ENCODE data around the gene TTC24.

TTC24 gene

GRCh38 chr1:156596426-156596825 is 16.9 kb downstream of the TTC24 start:
- no peak overlapping the region for H3K4me3 ChIP-seq (replicated peaks; ENCODE audit: low read depth, low read length)
- no peak for TF ChIP-seq CTCF (IDR thresholded peaks at IDR 0.05; ENCODE audit: low read length, missing control alignments)

GRCh38 chr1:156598125-156598524 is 18.6 kb downstream of the TTC24 start:
- DNase-seq (ENCODE audit: low read depth), result no peak
- TF ChIP-seq CTCF (IDR thresholded peaks at IDR 0.05; ENCODE audit: low read length, missing control alignments), result no peak
- H3K4me3 ChIP-seq (replicated peaks; ENCODE audit: low read depth, low read length), result no peak overlapping the region

More at GRCh38 chr1:156596426-156596825, 16.9 kb downstream of the TTC24 start:
- DNase-seq (ENCODE audit: low read depth), result no peak

- no peak overlapping the region for H3K4me3 ChIP-seq (replicated peaks; ENCODE audit: low read depth, low read length)
- TF ChIP-seq CTCF (IDR thresholded peaks at IDR 0.05; ENCODE audit: low read length, missing control alignments), result no peak
- no peak for DNase-seq (ENCODE audit: low read depth)
These were observed 19.4 kb downstream of the TTC24 start for GRCh38 chr1:156598731-156599432.

GRCh38 chr1:156599811-156600210 is 20.3 kb downstream of the TTC24 start:
- DNase-seq (ENCODE audit: low read depth), result no peak
- H3K4me3 ChIP-seq (replicated peaks; ENCODE audit: low read depth, low read length), result no peak overlapping the region
- no peak for TF ChIP-seq CTCF (IDR thresholded peaks at IDR 0.05; ENCODE audit: low read length, missing control alignments)

GRCh38 chr1:156600733-156601121 is 21.2 kb downstream of the TTC24 start:
- peak overlapping the region; percentile 77 for H3K4me3 ChIP-seq (replicated peaks; ENCODE audit: low read depth, low read length)
- peak; percentile 26 for DNase-seq (ENCODE audit: low read depth)

GRCh38 chr1:156601122-156601830 is 21.8 kb downstream of the TTC24 start, which contains the start of gene GPATCH4:
GPATCH4 (minus strand) TSS chr1:156601479.
- peak; percentile 96 for DNase-seq (ENCODE audit: low read depth)
- H3K4me3 ChIP-seq (replicated peaks; ENCODE audit: low read depth, low read length), result peak within 1 kb of the TSS; percentile 77
- TF ChIP-seq CTCF (IDR thresholded peaks at IDR 0.05; ENCODE audit: low read length, missing control alignments), result no peak

More at GRCh38 chr1:156600733-156601121, 21.2 kb downstream of the TTC24 start:
- no peak for TF ChIP-seq CTCF (IDR thresholded peaks at IDR 0.05; ENCODE audit: low read length, missing control alignments)
